Psoas muscle (tissue), 8 donors: Measurements from ENCODE around the gene NUP98. TPM values are rescaled to one million over a fixed set of nuclear protein-coding genes. Genes with fewer than 3 reads are reported as not detected.
"Not testable (repeated sequence)": the region's sequence is repeated elsewhere in the genome, so short reads cannot be mapped to it uniquely, and the experiment has no call there.

Experiments
- ATAC-seq, 4 donors: fragments of 200-7000 bp; cut with Tn5 transposase; one replicate each; pipeline ENCODE4 v1.9.1; 2020; ENCODE audit warnings: moderate library complexity in 3 of 4, mild to moderate bottlenecking in 2 of 4
- DNase-seq, 2 donors: peaks; one replicate each; pipeline ENCODE4 v3.0.0-alpha.2; 2020
- H3K27ac ChIP-seq: fragments of 200-600 bp; one replicate; pipeline ENCODE4 v1.8.0; 2022
- H3K27me3 ChIP-seq, 3 donors: fragments of 200-600 bp in 1 of 3; one replicate each; pipeline versions ENCODE4 v1.6.1 to v1.8.0; 2013 to 2022; ENCODE audit warnings: low read length in 2 of 3, mild to moderate bottlenecking in 2 of 3, moderate library complexity in 1 of 3; ENCODE audit not compliant: insufficient read depth in 3 of 3
- H3K36me3 ChIP-seq, 2 donors: fragments of 200-600 bp in 1 of 2; one replicate each; pipeline versions ENCODE4 v1.6.1 to v1.8.0; 2013 to 2022; ENCODE audit warnings: low read depth in 1 of 2, mild to moderate bottlenecking in 1 of 2, moderate library complexity in 1 of 2; ENCODE audit not compliant: insufficient read depth in 1 of 2
- H3K4me1 ChIP-seq: fragments of 200-600 bp; one replicate; pipeline ENCODE4 v1.8.0; 2022
- H3K4me3 ChIP-seq: fragments of 200-600 bp; one replicate; pipeline ENCODE4 v1.8.0; 2022; ENCODE audit warnings: mild to moderate bottlenecking
- H3K9me3 ChIP-seq: fragments of 200-600 bp; one replicate; pipeline ENCODE4 v1.8.0; 2022
- CTCF ChIP-seq: fragments of 200-600 bp; IDR thresholded peaks from one replicate; pipeline ENCODE4 v1.8.0; 2022; ENCODE audit warnings: antibody characterized with exemption
- WGBS, 3 donors: extraction: QIAGEN DNeasy Blood & Tissue Kit; methylation state at CpG; one replicate each; pipeline versions ENCODE4 v1.1.6 to v1.1.7; 2013; 5-methylcytosine and 5-hydroxymethylcytosine counted together
- intact Hi-C, 2 donors: fragments of 100-400 bp; cut with DNase I; formaldehyde crosslinking; loops; one replicate each; pipeline versions ENCODE4 v1.11.0 to v1.14.2; 2022
- polyA plus RNA-seq, 3 donors: library from polyadenylated mRNA; stranded (reverse); fragments of 200-250 nt; gene quantifications; one replicate each; pipeline ENCODE4 v1.2.3, GENCODE V29; 2013
- total RNA-seq, 4 donors: library from RNA; stranded (reverse); fragmentation: NEBNext Ultra II Directional in 2 of 4; extraction: Animal tissue kit (Norgen Biotek cat#: 25700) in 2 of 4; gene quantifications; one replicate each; pipeline versions ENCODE4 v1.2.1 to v1.2.4, GENCODE V29; 2021 to 2023
- donor health status: healthy with polysubstance abuse.
- donor health status: DM: no; HTN: no; CAD: no; lungs with moderate emphysema.
- donor health status: Bipolar disorder and iron deficiency.
- donor health status: healthy.
- donor health status: DM: yes; HTN: yes; CAD: no.
- donor health status: DM: no; HTN: no; CAD: no.
- donor health status: DM: no; HTN: no; CAD: no.
- donor health status: DM: yes; HTN: yes; CAD: no.

NUP98 gene
- total and polyA plus RNA-seq, 7 donors, result 25.9 to 85.1 (median 59.3) TPM

DNA sequence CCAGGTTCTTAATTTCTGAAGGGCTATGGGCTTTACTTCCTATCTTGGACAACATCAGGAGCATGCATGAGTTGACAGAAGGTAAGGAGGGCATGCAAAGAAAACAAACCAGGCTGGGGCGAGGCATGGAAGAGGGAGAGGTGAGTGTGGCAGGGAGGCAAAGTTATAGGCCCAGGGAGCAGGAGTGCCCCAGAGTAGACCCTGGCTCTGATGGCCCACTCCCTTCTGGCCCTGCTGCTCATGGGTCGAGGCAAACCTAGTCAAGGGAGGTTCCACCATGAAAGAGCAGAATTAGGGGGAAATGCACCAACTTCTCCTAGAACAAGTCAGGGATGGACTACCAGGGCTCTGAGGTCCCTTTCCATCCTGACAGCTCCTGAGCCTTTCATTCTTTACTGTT, 136.4 kb downstream of the NUP98 start:
- no peaks in the 10 kb centered on the region for H3K4me1 ChIP-seq
- intact Hi-C loops, result no loop called here
- no peak overlapping the region for H3K4me3 ChIP-seq
- no peak for TF ChIP-seq CTCF
- WGBS, 3 donors, result 90 to 95% (median 93%) methylated on average over 2 of the region's 2 CpGs
- ATAC-seq (no peak), DNase-seq (no peak)
- no peaks in the 10 kb centered on the region for H3K27me3 ChIP-seq
- H3K36me3 ChIP-seq, result peaks cover 0 to 29% of the 10 kb centered on the region in 2 donors
- no peak overlapping the region for H3K27ac ChIP-seq
- H3K9me3 ChIP-seq, result no peaks in the 10 kb centered on the region

- Histone ChIP-seq H3K4me1 (no peaks in the 10 kb centered on the region), H3K36me3 (peaks cover 0 to 19% of the 10 kb centered on the region in 2 donors), H3K27me3 (no peaks in the 10 kb centered on the region), H3K9me3 (no peaks in the 10 kb centered on the region), H3K27ac (no peak overlapping the region), H3K4me3 (no peak overlapping the region)
- intact Hi-C loops, result no loop called here
- TF ChIP-seq CTCF, result no peak
- ATAC-seq (peak; percentile 14 to 29 (median 20)), DNase-seq (peak in 1 of 2 donors; percentile 57)
- 82 to 88% (median 83%) methylated on average over 32 to 33 of the region's 33 CpGs for WGBS, 3 donors
Measured at GRCh38 chr11:3659595-3660515, 137.5 kb downstream of the NUP98 start.

DNA sequence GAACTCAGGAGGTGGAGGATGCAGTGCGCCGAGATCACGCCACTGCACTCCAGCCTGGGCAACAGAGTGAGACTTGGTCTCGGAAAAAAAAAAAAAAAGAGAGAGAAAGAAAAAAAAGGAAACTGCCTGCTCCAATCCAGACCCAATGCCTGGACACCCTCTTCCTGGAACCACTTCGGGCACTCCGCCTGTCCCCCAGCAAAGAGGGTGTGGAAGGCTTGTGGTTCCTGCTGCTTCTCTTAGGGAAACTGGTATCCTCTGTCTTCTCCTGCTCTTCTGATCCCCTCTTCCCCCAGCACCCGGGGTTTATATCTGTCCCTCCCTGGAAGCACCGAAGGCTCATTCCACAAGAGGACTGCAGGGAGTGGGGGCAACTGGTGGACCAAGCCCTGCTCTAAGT, 139.1 kb downstream of the NUP98 start:
- TF ChIP-seq CTCF, result no peak
- no peaks in the 10 kb centered on the region for H3K4me1 ChIP-seq
- H3K4me3 ChIP-seq, result no peak overlapping the region
- intact Hi-C loops, result no loop called here
- no peak overlapping the region for H3K27ac ChIP-seq
- peaks cover 0 to 3% of the 10 kb centered on the region in 2 donors for H3K36me3 ChIP-seq
- DNase-seq (no peak), ATAC-seq (no peak)
- 92 to 95% (median 94%) methylated on average over 8 of the region's 8 CpGs for WGBS, 3 donors
- no peaks in the 10 kb centered on the region for H3K27me3 ChIP-seq
- no peaks in the 10 kb centered on the region for H3K9me3 ChIP-seq

- 81 to 84% (median 83%) methylated on average over 5 of the region's 5 CpGs for WGBS, 3 donors
- DNase-seq, H3K9me3 ChIP-seq, H3K27me3 ChIP-seq, H3K4me1 ChIP-seq, intact Hi-C loops, H3K27ac ChIP-seq, H3K36me3 ChIP-seq, H3K4me3 ChIP-seq, ATAC-seq: not testable (repeated sequence)
Measured at GRCh38 chr11:3657331-3657730, 140.0 kb downstream of the NUP98 start.

GRCh38 chr11:3655547-3655946, 141.8 kb downstream of the NUP98 start:
- no peak for TF ChIP-seq CTCF
- no peak for DNase-seq
- no peaks in the 10 kb centered on the region for H3K9me3 ChIP-seq
- H3K27me3 ChIP-seq, result no peaks in the 10 kb centered on the region
- H3K4me1 ChIP-seq, result no peaks in the 10 kb centered on the region
- H3K27ac ChIP-seq, result no peak overlapping the region
- ATAC-seq, result peak in 1 of 4 donors; percentile 46
- WGBS, 3 donors, result 87 to 92% (median 88%) methylated on average over 3 of the region's 3 CpGs
- intact Hi-C loops, result no loop called here
- no peak overlapping the region for H3K4me3 ChIP-seq
- no peaks in the 10 kb centered on the region for H3K36me3 ChIP-seq

- H3K9me3 ChIP-seq, intact Hi-C loops, H3K4me3 ChIP-seq, H3K36me3 ChIP-seq, H3K27ac ChIP-seq, H3K27me3 ChIP-seq, H3K4me1 ChIP-seq, DNase-seq, ATAC-seq: not testable (repeated sequence)
- 79 to 93% (median 85%) methylated on average over 2 of the region's 3 CpGs for WGBS, 3 donors
Measured at GRCh38 chr11:3652514-3652913, 144.8 kb downstream of the NUP98 start.

DNA sequence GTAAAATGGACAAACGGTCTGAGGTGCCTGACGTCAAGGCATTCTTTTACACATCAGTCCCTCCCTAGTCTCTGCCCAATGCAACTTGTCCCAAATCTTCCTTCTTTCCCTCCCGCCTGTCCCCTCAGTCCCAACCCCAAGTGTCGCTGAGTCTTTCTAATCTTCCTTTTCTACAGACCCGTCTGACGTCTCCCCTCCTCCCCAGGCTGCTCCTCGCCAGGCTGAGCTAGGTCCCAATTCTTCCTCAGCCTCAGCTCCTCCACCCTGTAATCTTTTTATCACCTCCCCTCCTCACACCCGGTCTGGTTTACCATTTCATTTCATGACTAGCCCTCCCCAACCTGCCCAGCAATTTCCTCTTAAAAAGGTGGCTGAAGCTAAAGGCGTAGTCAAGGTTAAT, 148.0 kb downstream of the NUP98 start:
- not testable (repeated sequence) for ATAC-seq, H3K27me3 ChIP-seq, H3K9me3 ChIP-seq, H3K36me3 ChIP-seq, H3K4me3 ChIP-seq, H3K27ac ChIP-seq
- intact Hi-C loops, result loop anchor here in 1 of 2 donors (2.0 kb wide), 1 partner anchor 51 kb away; no protein-coding TSS in a partner anchor
- peaks cover 20% of the 10 kb centered on the region for H3K4me1 ChIP-seq
- WGBS, 3 donors, result 39 to 56% (median 49%) methylated on average over 9 of the region's 9 CpGs
- DNase-seq, result peak in 1 of 2 donors; percentile 3
